Sigmoid colon (tissue), 4 donors: ENCODE measurements around the gene CNKSR1.

Source experiments
- EP300 ChIP-seq, 4 donors: sonication (generic); formaldehyde crosslinking; IDR thresholded peaks; one replicate each; pipeline ENCODE4 v1.6.1; 2017; ENCODE audit warnings: antibody characterized with exemption in 4 of 4
- POLR2A ChIP-seq, 2 donors: fragments of 450-650 bp; IDR thresholded peaks; one replicate each; pipeline ENCODE4 v1.6.1; 2016; ENCODE audit warnings: antibody characterized with exemption in 2 of 2, mild to moderate bottlenecking in 2 of 2, moderate library complexity in 2 of 2
- TF ChIP-seq, protein P1 (sequence below), 4 experiments: fragments of 450-650 bp in 3 of 4; fragments of 200-600 bp in 1 of 4; IDR thresholded peaks; one replicate each; pipeline ENCODE4 v1.5.1; 2016 to 2019; ENCODE audit warnings: antibody characterized with exemption in 4 of 4, mild to moderate bottlenecking in 3 of 4, moderate library complexity in 2 of 4

- TF ChIP-seq POLR2A (IDR thresholded peaks at IDR 0.05) (no peak), EP300 (IDR thresholded peaks at IDR 0.05) (no peak)
- TF ChIP-seq, protein P1, sequence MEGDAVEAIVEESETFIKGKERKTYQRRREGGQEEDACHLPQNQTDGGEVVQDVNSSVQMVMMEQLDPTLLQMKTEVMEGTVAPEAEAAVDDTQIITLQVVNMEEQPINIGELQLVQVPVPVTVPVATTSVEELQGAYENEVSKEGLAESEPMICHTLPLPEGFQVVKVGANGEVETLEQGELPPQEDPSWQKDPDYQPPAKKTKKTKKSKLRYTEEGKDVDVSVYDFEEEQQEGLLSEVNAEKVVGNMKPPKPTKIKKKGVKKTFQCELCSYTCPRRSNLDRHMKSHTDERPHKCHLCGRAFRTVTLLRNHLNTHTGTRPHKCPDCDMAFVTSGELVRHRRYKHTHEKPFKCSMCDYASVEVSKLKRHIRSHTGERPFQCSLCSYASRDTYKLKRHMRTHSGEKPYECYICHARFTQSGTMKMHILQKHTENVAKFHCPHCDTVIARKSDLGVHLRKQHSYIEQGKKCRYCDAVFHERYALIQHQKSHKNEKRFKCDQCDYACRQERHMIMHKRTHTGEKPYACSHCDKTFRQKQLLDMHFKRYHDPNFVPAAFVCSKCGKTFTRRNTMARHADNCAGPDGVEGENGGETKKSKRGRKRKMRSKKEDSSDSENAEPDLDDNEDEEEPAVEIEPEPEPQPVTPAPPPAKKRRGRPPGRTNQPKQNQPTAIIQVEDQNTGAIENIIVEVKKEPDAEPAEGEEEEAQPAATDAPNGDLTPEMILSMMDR (IDR thresholded peaks at IDR 0.05), result no peak
Observed at GRCh38 chr1:26195805-26196204, 18.5 kb downstream of the CNKSR1 start.
